HG02938 (cell line): ENCODE results near the gene PPP1R3E.
"Not testable (repeated sequence)": the region's sequence is repeated elsewhere in the genome, so short reads cannot be mapped to it uniquely, and the experiment has no call there.

Experiments
- ATAC-seq: cut with Tn5 transposase; IDR thresholded peaks from one replicate; pipeline ENCODE4 v1.9.1; 2021; ENCODE audit warnings: mild to moderate bottlenecking, moderate library complexity; ENCODE audit not compliant: unreplicated experiment

PPP1R3E gene

GRCh38 chr14:23302290-23303225, at the start of gene PPP1R3E:
TSS of gene PPP1R3E (minus strand) at chr14:23302859. CDS start at chr14:23302576, 283 bp downstream.
- ATAC-seq = peak; percentile 27

- ATAC-seq = no peak
Observed at GRCh38 chr14:23351681-23352505, 49.2 kb upstream of the PPP1R3E start.

DNA sequence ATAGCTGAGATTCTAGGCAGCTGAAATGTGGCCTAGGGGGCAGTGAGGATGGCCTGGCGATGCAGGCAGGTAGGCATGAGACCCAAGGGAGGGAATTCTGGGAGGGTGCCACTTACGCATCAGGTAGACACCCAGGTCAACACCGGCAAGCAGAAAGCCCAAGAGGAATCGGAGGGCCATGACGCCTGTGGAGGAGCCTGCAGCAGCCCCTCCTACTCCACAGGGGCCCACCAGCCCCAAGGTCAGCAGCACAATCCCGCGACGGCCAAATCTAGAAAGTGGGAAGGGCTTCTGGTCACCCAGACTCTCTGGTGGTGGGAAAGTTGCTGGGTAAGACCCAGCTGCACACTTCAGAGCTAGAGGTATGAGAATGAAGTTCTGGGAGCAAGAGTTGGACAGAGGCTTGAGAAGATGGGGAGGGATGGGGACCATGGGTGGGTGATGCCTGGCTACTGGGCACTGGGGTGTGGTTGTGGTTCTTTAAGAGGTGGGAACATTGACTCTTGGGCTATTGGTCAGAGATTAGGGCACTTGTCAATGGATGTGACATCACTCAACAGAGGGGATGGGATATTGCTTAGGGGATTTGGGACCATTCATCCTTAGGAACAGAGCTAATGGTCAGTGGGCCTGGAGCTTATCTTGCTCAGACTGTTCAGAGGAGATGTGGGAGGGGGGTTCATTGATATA, 46.6 kb upstream of the PPP1R3E start:
- ATAC-seq = no peak

GRCh38 chr14:23348297-23348655, 45.6 kb upstream of the PPP1R3E start:
- no peak for ATAC-seq

GRCh38 chr14:23347406-23348296, 45.0 kb upstream of the PPP1R3E start:
- no peak for ATAC-seq

DNA sequence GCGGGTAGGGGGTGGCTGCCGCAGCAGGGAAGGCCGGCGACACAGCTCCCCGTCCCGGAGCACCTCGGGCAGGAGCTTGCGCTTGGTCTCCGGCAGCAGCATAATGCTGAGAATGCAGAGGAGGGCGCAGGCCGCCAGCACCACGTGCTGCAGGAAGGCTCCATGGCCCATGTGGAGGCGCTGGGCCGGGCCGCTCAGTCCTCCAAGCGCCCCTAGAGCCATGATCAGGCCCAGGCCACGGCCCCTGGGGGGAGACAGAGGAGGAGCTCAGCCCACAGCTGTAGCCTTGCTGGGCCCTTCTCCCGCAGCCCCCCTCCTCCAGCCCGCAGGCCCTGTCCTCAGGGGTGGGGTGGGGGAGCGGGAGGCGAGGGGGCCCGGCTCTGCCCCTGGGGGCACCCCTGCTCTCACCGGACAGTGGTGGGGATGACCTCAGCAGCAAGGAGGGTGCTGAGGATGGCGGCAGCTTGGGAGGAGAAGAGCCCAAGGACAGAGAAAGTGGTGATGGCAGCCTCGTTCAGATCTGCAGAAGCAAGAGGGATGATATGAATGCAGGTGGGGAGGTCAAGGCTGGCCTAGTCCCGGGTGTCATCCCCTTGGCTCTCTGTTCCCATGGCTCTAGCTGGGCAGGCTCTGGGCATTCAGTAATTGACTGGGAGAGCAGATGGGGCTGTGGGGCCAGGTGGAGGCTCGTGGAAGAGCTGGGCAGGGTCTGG, 44.2 kb upstream of the PPP1R3E start:
- ATAC-seq = no peak

DNA sequence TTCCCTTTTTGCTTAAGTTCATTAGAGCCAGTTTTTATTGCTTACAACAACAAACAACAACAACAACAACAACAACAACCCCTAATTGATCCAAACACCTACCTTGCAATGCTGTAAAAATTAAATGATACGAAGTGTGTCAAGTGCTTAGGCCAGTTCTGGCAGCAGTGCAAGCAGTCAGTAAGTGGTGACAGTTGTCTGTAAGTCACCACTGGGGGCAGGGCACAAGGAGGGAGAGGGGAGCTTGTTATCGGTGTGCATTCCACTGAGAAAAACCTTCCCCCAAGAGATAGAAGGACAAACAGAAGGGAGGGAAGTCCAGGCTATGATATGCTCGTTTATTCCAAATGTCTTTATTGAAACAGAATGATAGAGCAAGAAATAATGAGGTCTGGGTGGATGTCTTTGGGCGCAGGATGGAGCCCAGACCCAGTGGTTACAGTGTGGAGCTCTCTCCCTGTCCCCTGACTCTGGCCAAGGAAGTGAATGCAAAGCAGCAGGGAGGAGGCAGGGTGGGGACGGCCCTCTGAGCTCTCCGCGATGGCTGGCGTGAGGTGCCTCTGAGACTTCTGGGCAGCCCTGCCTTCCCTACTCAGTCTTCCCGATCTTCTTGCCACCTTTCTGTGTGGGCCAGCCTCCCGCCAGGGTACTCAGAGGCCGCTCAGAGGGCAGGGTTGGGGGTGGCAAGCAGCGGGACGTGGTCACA, 43.5 kb upstream of the PPP1R3E start:
- ATAC-seq = no peak

- ATAC-seq = no peak
Observed at GRCh38 chr14:23344481-23344880, 41.8 kb upstream of the PPP1R3E start.

DNA sequence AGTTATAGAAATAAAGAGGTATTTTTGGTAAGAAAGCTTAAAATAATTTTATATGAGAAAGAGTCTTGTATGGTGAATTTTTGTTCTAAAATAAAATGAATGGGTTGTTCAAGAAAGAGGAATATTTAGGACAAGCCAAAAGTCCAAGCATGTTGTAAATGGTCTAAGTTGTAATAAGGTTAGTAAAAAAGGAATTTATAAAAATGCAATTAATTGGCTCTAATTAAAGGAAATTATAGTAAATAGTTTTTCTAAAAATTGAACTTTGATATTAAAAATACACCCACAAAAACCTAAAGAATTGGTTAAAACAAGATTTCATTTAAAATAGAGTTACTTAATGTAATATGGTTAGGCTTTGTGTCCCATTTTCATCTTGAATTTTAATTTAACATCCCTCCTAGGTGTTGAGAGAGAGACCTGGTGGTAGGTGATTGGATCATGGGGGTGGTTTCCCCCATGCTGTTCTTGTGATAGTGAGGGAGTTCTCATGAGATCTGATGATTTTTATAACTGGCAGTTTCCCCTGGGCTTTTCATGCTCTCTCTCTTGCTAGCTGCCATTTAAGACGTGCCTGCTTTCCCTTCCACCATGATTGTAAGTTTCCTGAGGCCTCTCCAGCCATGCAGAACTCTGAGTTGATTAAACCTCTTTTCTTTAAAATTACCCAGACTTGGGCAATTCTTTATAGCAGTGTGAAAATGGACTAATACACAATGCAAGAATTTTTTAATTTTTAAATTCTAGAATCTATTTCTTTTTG, 37.0 kb upstream of the PPP1R3E start:
- no peak for ATAC-seq

DNA sequence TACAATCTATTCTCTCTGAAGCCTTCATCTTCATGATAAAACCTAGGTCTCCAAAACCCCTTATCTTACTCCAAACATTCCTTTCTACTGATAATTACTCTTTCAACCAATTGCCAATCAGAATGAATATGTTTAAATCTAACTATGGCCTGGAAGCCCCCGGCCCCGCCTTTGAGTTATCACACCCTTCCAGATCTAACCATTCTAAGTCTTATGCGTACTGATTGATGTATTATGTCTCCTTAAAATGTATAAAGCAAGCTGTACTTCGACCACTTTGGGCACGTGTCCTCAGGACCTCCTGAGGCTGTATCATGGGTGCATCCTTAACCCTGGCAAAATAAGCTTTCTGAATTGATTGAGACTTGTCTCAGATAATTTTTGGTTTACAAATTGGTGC, 33.0 kb upstream of the PPP1R3E start:
- ATAC-seq = no peak

DNA sequence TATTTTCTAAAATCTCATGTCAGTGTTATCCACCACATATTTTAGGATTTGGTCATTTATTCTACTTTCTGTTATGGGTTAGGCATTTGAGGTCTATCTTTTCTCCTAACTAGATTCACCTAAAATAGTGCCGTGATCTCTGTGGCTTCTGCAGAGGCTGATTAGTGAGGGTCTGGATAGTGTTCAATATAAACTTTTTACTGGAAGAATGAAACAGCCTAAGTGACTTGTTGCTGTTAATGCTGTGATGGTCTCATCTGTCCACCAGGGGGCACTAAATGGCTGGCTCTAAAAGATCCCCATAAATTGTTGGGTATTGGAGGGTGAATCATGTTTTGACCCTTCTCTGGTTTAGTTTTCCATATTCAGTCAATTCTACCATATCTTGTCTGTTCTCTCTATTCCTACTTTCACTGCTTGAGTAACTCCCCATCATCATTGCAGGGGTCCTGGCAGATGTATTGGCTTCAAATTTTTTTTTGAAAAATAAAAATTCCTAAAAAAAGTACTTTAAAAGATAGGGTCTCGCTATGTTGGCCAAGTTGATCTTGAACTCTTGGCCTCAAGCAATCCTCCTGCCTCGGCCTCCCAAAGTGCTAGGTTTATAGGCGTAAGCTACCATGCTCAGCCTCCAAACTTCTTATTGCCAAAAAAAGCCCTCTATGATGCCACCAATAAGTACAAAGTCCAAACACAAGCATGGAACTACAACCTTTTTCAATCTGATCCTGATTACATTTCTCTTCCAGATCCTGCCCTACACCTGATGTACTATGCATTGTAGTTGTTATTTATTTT, 25.5 kb upstream of the PPP1R3E start:
- no peak for ATAC-seq

DNA sequence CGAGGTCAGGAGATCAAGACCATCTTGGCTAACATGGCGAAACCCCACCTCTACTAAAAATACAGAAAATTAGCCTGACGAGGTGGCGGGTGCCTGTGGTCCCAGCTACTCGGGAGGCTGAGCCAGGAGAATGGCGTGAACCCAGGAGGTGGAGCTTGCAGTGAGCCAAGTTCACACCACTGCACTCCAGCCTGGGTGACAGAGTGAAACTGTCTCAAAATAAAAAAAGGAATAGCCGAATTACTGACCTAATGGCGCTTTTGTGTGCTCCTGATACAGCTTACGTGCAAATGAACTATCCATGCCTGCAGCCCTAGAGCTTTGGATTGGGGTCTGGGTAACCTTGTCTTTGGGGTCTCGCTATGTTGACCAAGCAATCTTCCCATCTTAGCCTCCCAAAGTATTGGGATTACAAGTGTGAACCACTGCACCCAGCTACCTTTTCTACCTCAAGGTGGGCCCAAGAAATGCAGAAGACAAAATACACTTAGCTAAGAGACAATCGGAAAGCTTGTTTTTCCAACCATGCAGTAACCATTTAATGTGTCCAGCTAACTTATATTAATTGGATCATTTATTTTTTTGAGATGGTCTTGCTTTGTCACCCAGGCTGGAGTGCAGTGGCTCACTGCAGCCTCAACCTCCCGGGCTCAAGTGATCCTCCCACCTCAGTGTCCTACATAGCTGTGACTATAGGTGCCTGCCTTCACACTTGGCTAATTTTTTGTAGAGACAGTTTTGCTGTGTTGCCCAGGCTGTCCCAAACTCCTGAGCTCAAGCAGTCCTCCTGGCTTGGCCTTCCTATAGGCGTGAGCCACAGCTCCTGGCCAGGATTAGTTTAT, 24.1 kb upstream of the PPP1R3E start:
- no peak for ATAC-seq

DNA sequence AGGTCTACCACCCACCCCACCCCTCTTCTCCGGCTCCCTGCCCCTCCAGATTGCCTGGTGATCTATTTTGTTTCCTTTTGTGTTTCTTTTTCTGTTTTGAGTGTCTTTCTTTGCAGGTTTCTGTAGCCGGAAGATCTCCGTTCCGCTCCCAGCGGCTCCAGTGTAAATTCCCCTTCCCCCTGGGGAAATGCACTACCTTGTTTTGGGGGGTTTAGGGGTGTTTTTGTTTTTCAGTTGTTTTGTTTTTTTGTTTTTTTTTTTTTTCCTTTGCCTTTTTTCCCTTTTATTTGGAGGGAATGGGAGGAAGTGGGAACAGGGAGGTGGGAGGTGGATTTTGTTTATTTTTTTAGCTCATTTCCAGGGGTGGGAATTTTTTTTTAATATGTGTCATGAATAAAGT, 23.1 kb upstream of the PPP1R3E start:
- not testable (repeated sequence) for ATAC-seq

GRCh38 chr14:23324993-23325392, 22.3 kb upstream of the PPP1R3E start:
- no peak for ATAC-seq

GRCh38 chr14:23324455-23324846, 21.8 kb upstream of the PPP1R3E start:
- ATAC-seq = no peak

DNA sequence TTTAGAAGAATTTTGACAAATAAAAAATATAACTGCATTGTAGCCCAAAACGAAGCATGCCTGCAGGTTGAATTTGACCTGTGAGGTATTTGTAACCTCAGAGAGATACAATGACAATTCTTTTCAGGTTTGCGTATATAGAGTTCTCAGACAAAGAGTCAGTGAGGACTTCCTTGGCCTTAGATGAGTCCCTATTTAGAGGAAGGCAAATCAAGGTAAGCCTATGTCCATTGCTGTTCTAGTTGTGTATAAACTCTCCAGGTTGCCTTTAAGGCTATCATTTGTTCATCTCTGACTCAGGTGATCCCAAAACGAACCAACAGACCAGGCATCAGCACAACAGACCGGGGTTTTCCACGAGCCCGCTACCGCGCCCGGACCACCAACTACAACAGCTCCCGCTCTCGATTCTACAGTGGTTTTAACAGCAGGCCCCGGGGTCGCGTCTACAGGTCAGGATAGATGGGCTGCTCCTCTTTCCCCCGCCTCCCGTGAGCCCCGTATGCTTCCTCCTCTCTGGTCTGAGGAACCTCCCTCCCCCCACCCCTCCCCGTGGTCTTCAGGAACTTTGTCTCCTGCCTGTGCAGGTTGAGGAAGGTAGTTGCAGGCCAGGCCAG, 21.3 kb upstream of the PPP1R3E start:
- ATAC-seq = no peak
